Forelimb muscle (tissue), 1 donor: ENCODE measurements around the gene STRN4. TPM values are rescaled to one million over a fixed set of nuclear protein-coding genes. Genes with fewer than 3 reads are reported as not detected.

Source experiments
- DNase-seq: peaks from one replicate; pipeline ENCODE4 v3.0.0-alpha.2; 2013; ENCODE audit warnings: low read depth
- polyA plus RNA-seq: library from polyadenylated mRNA; unstranded; fragments of 120-200 nt; gene quantifications from one replicate; pipeline ENCODE4 v1.2.1, GENCODE V29; 2013; ENCODE audit not compliant: insufficient read length

The STRN4 gene
- polyA plus RNA-seq, 1 donor, result 46.7 TPM

GRCh38 chr19:46742926-46743480 is 3.2 kb downstream of the STRN4 start:
- no peak for DNase-seq

GRCh38 chr19:46741447-46741846 is 4.8 kb downstream of the STRN4 start:
- DNase-seq, result no peak

- no peak for DNase-seq
Measured at GRCh38 chr19:46739290-46739771, 6.9 kb downstream of the STRN4 start.

GRCh38 chr19:46737761-46738171 is 8.5 kb downstream of the STRN4 start:
- no peak for DNase-seq

GRCh38 chr19:46737298-46737654 is 9.0 kb downstream of the STRN4 start:
- no peak for DNase-seq

- DNase-seq, result no peak
Measured at GRCh38 chr19:46736531-46737297, 9.5 kb downstream of the STRN4 start.

GRCh38 chr19:46733690-46734292 is 12.5 kb downstream of the STRN4 start:
- no peak for DNase-seq

GRCh38 chr19:46732966-46733689 is 13.1 kb downstream of the STRN4 start:
- no peak for DNase-seq

GRCh38 chr19:46732172-46732938 is 13.9 kb downstream of the STRN4 start:
- no peak for DNase-seq

GRCh38 chr19:46731584-46731983 is 14.7 kb downstream of the STRN4 start:
- DNase-seq, result no peak

- no peak for DNase-seq
Measured at GRCh38 chr19:46731007-46731501, 15.2 kb downstream of the STRN4 start.

GRCh38 chr19:46730595-46730994 is 15.7 kb downstream of the STRN4 start:
- no peak for DNase-seq

GRCh38 chr19:46730187-46730586 is 16.1 kb downstream of the STRN4 start:
- DNase-seq, result no peak

- DNase-seq, result no peak
Measured at GRCh38 chr19:46729696-46730095, 16.6 kb downstream of the STRN4 start.

- no peak for DNase-seq
Measured at GRCh38 chr19:46728693-46729339, 17.4 kb downstream of the STRN4 start.

- DNase-seq, result no peak
Measured at GRCh38 chr19:46728208-46728607, 18.0 kb downstream of the STRN4 start.

- DNase-seq, result no peak
Measured at GRCh38 chr19:46727757-46728156, 18.5 kb downstream of the STRN4 start.

- no peak for DNase-seq
Measured at GRCh38 chr19:46726971-46727501, 19.2 kb downstream of the STRN4 start.

GRCh38 chr19:46726551-46726950 is 19.7 kb downstream of the STRN4 start:
- DNase-seq, result no peak

- no peak for DNase-seq
Measured at GRCh38 chr19:46725859-46726393, 20.3 kb downstream of the STRN4 start.
